ENCODE measurements around the gene LDHD.

LDHD gene

GRCh38 chr16:75122609-75123008 lies 6.0 kb upstream of the LDHD start:
- no peak overlapping the region for H3K27ac ChIP-seq
- TF ChIP-seq CTCF (IDR thresholded peaks at IDR 0.05) (no peak), ZFX (IDR thresholded peaks at IDR 0.05; ENCODE audit: borderline replicate concordance) (no peak)

- TF ChIP-seq CTCF (IDR thresholded peaks at IDR 0.05) (no peak), ZFX (IDR thresholded peaks at IDR 0.05; ENCODE audit: borderline replicate concordance) (no peak)
- no peak overlapping the region for H3K27ac ChIP-seq
These were observed 5.5 kb upstream of the LDHD start for GRCh38 chr16:75121949-75122568.

DNA sequence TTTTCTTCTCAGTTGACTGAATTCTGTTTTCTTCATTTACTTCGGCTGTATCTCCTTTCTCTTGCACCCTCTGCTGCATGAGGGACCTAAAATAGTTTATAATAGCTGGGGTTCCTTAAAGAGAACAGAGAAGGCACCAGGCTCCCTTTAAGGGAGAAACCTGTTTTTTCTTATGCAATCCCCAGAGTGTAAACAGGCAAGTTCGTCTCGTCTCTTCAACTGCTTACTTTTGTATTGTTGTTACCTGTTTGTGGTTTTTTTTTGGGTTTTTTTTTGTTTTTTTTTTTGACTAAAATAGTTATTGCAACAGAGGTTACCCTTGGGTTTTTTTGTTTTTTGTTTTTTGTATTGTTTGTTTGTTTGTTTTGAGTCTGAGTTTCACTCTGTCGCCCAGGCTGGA lies 3.7 kb upstream of the LDHD start:
- TF ChIP-seq ZFX (IDR thresholded peaks at IDR 0.05; ENCODE audit: borderline replicate concordance) = no peak
- no peak for TF ChIP-seq CTCF (IDR thresholded peaks at IDR 0.05)
- H3K27ac ChIP-seq = no peak overlapping the region

DNA sequence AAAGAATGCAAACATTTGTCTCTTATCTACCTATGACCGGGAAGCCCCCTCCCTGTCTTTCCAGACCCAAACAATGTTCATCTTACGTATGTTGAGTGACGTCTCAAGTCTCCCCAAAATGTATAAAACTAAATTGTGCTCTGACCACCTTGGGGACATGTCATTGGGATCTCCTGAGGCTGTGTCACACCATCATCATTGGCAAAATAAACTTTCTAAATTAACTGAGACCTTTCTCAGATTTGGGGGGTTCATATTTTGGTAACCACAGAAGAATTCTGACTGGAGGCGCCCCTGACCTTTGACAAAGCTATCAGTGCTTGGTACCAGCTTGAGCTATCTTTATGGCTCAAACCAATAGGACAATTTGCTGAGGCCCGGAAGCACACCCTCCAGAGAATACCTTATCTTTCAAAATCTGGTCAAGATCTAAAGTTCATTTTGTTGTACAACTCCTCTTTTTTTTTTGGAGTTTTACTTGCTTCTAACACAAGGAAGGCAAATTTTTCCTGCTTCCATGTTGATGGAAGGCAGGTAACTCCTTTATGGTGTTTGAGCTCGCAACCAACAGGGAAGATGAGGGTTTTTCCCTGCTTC lies 2.5 kb upstream of the LDHD start:
- TF ChIP-seq ZFX (IDR thresholded peaks at IDR 0.05; ENCODE audit: borderline replicate concordance) = no peak
- TF ChIP-seq CTCF (IDR thresholded peaks at IDR 0.05) = no peak
- no peak overlapping the region for H3K27ac ChIP-seq

- TF ChIP-seq ZFX (IDR thresholded peaks at IDR 0.05; ENCODE audit: borderline replicate concordance) (no peak), CTCF (IDR thresholded peaks at IDR 0.05) (no peak)
- H3K27ac ChIP-seq = peak overlapping the region; percentile 47; the same call in 1 of the 2 replicates
These were observed 298 bp upstream of the LDHD start for GRCh38 chr16:75116911-75117245.

- H3K27ac ChIP-seq = no peak overlapping the region
- TF ChIP-seq CTCF (IDR thresholded peaks at IDR 0.05) = no peak
- no peak for TF ChIP-seq ZFX (IDR thresholded peaks at IDR 0.05; ENCODE audit: borderline replicate concordance)
These were observed 1.4 kb downstream of the LDHD start for GRCh38 chr16:75114946-75115825.

All from 22Rv1 (cell line).